Keratinocyte (primary cell): ENCODE results near the gene TMEM181. TPM values are rescaled to one million over a fixed set of nuclear protein-coding genes. Genes with fewer than 3 reads are reported as not detected.

Experiments used
- DNase-seq: peaks from one replicate; pipeline ENCODE4 v3.0.0-alpha.2; 2011; ENCODE audit warnings: low read depth, missing footprints, low spot score
- FAIRE-seq: peaks from 2 replicates; lab custom pipeline; 2011; peaks lifted over from hg19 to GRCh38; lab: Jason Lieb, UNC
- H2AFZ ChIP-seq: 2 replicates; pipeline ENCODE4 v1.6.0; 2012; ENCODE audit warnings: low read length, control low read depth, inconsistent platforms; ENCODE audit not compliant: control insufficient read depth
- H3K27ac ChIP-seq: 2 replicates; pipeline ENCODE4 v1.5.1; 2011; ENCODE audit warnings: low read length; ENCODE audit not compliant: control insufficient read depth, insufficient read depth
- H3K27me3 ChIP-seq: 3 replicates; pipeline ENCODE4 v1.6.0; 2011; ENCODE audit warnings: low read length; ENCODE audit not compliant: control insufficient read depth, insufficient read depth; ENCODE audit errors: extremely low read depth
- H3K36me3 ChIP-seq, 2 experiments: 2 replicates in 1 of 2; 3 replicates in 1 of 2; pipeline ENCODE4 v1.5.1; 2011; ENCODE audit warnings: low read length in 2 of 2, mild to moderate bottlenecking in 1 of 2; ENCODE audit not compliant: control insufficient read depth in 2 of 2, insufficient read depth in 2 of 2; ENCODE audit errors: extremely low read depth in 1 of 2
- H3K4me1 ChIP-seq: 3 replicates; pipeline ENCODE4 v1.5.1; 2011; ENCODE audit warnings: low read length; ENCODE audit not compliant: control insufficient read depth, insufficient read depth; ENCODE audit errors: extremely low read depth
- H3K4me2 ChIP-seq: 3 replicates; pipeline ENCODE4 v1.6.0; 2011; ENCODE audit warnings: low read depth, low read length; ENCODE audit not compliant: control insufficient read depth, insufficient read depth; ENCODE audit errors: extremely low read depth
- H3K4me3 ChIP-seq, 3 experiments: fragments of 200-600 bp in 1 of 3; sonication (generic) in 1 of 3; 2 replicates in 2 of 3; 3 replicates in 1 of 3; pipeline ENCODE4 v1.5.1; 2011 to 2016; ENCODE audit warnings: low read length in 3 of 3, mild to moderate bottlenecking in 3 of 3, control low read depth in 2 of 3, inconsistent platforms in 1 of 3, low read depth in 1 of 3, mixed read lengths in 1 of 3, mixed run types in 1 of 3, moderate library complexity in 1 of 3; ENCODE audit not compliant: control insufficient read depth in 2 of 3, insufficient read depth in 2 of 3; ENCODE audit errors: extremely low read depth in 1 of 3
- H3K79me2 ChIP-seq: 2 replicates; pipeline ENCODE4 v1.6.0; 2012; ENCODE audit warnings: low read length; ENCODE audit not compliant: control insufficient read depth, insufficient read depth
- H3K9ac ChIP-seq: 3 replicates; pipeline ENCODE4 v1.6.0; 2011; ENCODE audit warnings: low read length; ENCODE audit not compliant: control insufficient read depth, insufficient read depth; ENCODE audit errors: extremely low read depth
- H3K9me1 ChIP-seq: 3 replicates; pipeline ENCODE4 v1.6.0; 2011; ENCODE audit warnings: low read length; ENCODE audit not compliant: control insufficient read depth, insufficient read depth; ENCODE audit errors: extremely low read depth
- H3K9me3 ChIP-seq: 2 replicates; pipeline ENCODE4 v1.5.1; 2012; ENCODE audit warnings: low read depth, low read length; ENCODE audit not compliant: control insufficient read depth
- H4K20me1 ChIP-seq: 3 replicates; pipeline ENCODE4 v1.6.0; 2011; ENCODE audit warnings: low read length; ENCODE audit not compliant: control insufficient read depth, insufficient read depth; ENCODE audit errors: extremely low read depth
- CTCF ChIP-seq, 3 experiments: IDR thresholded peaks in 1 of 3; conservative IDR thresholded peaks in 1 of 3; optimal IDR thresholded peaks in 1 of 3; 2 replicates in 2 of 3; 3 replicates in 1 of 3; pipeline versions ENCODE3 to v1.5.1; 2011; ENCODE audit warnings: low read length in 3 of 3, mild to moderate bottlenecking in 3 of 3, moderate library complexity in 2 of 3, control low read depth in 1 of 3, inconsistent platforms in 1 of 3; ENCODE audit not compliant: insufficient read depth in 2 of 3; ENCODE audit errors: extremely low read depth in 1 of 3
- EZH2 ChIP-seq: IDR thresholded peaks from one replicate; pipeline ENCODE4 v1.6.1; 2012; ENCODE audit warnings: inconsistent platforms, mild to moderate bottlenecking, low read length, moderate library complexity
- dilution Hi-C: fragments of 300-500 bp; cut with MboI; formaldehyde crosslinking; loops from one replicate; pipeline ENCODE4 v1.7.0; 2020; ENCODE audit warnings: low sequenced_read_pairs; ENCODE audit not compliant: extremely low pct_ligation_motif_present
- polyA plus RNA-seq, 5 experiments: library from polyadenylated mRNA; depleted of rRNA in 3 of 5; stranded (reverse) in 3 of 5; stranded (forward) in 1 of 5; unstranded in 1 of 5; fragments of >200 nt; gene quantifications; 1 replicate in 1 of 5; 2 replicates in 3 of 5; 3 replicates in 1 of 5; pipeline versions ENCODE4 v1.2.1 to v1.2.3, GENCODE V29; 2011 to 2012; ENCODE audit warnings: missing spikeins in 2 of 5, low read depth in 1 of 5, low replicate concordance in 1 of 5

TMEM181 gene
- polyA plus RNA-seq, 1 donor (not counting 4 experiments of a cell fraction or from before 2014, with no cell fraction given) = 31.9 TPM

DNA sequence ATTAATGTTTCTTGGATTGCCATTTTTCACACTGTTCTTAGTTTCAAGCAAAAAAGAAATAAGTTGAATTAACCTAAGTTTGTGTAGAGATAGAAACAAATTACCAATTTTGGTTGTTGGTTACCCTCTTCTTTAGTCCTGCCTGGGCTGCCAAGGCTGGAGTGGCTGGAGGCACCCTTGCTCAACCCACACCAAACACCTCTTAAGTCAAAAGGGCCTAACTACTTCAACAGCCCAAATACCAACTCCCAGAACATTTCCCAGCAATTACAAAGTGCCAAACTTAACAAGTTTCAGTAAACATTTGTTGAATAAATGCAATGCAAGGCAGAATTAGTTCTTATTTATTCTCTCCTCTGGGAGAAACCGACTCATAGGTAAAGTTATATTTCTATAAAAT lies 38.1 kb upstream of the TMEM181 start:
- H3K79me2 ChIP-seq = no peaks in the 10 kb centered on the region
- no peak for DNase-seq
- no peak for FAIRE-seq

DNA sequence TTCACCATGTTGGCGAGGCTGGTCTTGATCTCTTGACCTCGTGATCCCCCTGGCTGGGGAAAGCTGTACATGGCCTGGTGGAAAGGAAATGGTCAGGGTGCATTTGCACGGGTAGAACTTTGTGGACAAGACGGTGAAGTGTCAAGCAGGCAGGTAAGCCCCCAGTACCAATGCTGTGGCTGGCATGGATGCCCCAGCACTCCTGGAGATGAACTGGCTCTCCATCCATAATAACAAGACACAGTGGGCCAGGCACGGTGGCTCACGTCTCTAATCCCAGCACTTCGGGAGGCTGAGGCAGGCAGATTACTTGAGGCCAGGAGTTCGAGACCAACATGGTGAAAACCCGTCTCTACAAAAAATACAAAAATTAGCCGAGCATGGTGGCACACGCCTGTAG lies 37.3 kb upstream of the TMEM181 start:
- H3K9ac ChIP-seq = no peak overlapping the region
- no peaks in the 10 kb centered on the region for H3K9me1 ChIP-seq
- peaks cover 6% of the 10 kb centered on the region for H3K27me3 ChIP-seq
- FAIRE-seq (no peak), DNase-seq (no peak)
- no peaks in the 10 kb centered on the region for H3K79me2 ChIP-seq
- peaks cover 12% of the 10 kb centered on the region for H3K4me1 ChIP-seq
- no peaks in the 10 kb centered on the region for H3K36me3 ChIP-seq
- no peak overlapping the region for H3K27ac ChIP-seq
- no peak overlapping the region for H3K4me3 ChIP-seq
- dilution Hi-C loops = no loop called here
- no peak overlapping the region for H3K4me2 ChIP-seq
- TF ChIP-seq EZH2 = no peak
- TF ChIP-seq CTCF (optimal IDR thresholded peaks at IDR 0.05 in 1 of 3, IDR thresholded peaks at IDR 0.05 in 1 of 3, conservative IDR thresholded peaks at IDR 0.05 in 1 of 3; ENCODE audit: extremely low read depth in 1 of 3, insufficient read depth in 2 of 3, low read length in 3 of 3) = no peak
- H3K9me3 ChIP-seq = no peaks in the 10 kb centered on the region
- H2AFZ ChIP-seq = no peak overlapping the region
- H4K20me1 ChIP-seq = no peaks in the 10 kb centered on the region

More for the DNA sequence above, 38.1 kb upstream of the TMEM181 start:
- no peaks in the 10 kb centered on the region for H3K9me1 ChIP-seq
- H3K9ac ChIP-seq = no peak overlapping the region
- no peak for TF ChIP-seq EZH2
- TF ChIP-seq CTCF (optimal IDR thresholded peaks at IDR 0.05 in 1 of 3, IDR thresholded peaks at IDR 0.05 in 1 of 3, conservative IDR thresholded peaks at IDR 0.05 in 1 of 3; ENCODE audit: extremely low read depth in 1 of 3, insufficient read depth in 2 of 3, low read length in 3 of 3) = no peak
- H3K4me2 ChIP-seq = no peak overlapping the region
- H3K27ac ChIP-seq = no peak overlapping the region
- H3K4me1 ChIP-seq = peaks cover 13% of the 10 kb centered on the region
- no peak overlapping the region for H3K4me3 ChIP-seq
- no peak overlapping the region for H2AFZ ChIP-seq
- no peaks in the 10 kb centered on the region for H4K20me1 ChIP-seq
- peaks cover 6% of the 10 kb centered on the region for H3K27me3 ChIP-seq
- H3K9me3 ChIP-seq = no peaks in the 10 kb centered on the region
- dilution Hi-C loops = no loop called here
- H3K36me3 ChIP-seq = no peaks in the 10 kb centered on the region
